Breast epithelium (tissue), 4 donors: ENCODE measurements around the gene UBAC1. TPM values are rescaled to one million over a fixed set of nuclear protein-coding genes. Genes with fewer than 3 reads are reported as not detected.
"Not testable (repeated sequence)": the region's sequence is repeated elsewhere in the genome, so short reads cannot be mapped to it uniquely, and the experiment has no call there.

Experiments
- DNase-seq, 2 donors: peaks; one replicate each; pipeline ENCODE4 v3.0.0-alpha.2; 2019; ENCODE audit warnings: low spot score in 2 of 2
- H3K27ac ChIP-seq, 2 donors: fragments of 200-600 bp; sonication (generic) in 1 of 2; one replicate each; pipeline ENCODE4 v1.5.1; 2016 to 2019; ENCODE audit warnings: mild to moderate bottlenecking in 1 of 2
- H3K27me3 ChIP-seq, 2 donors: fragments of 200-600 bp; sonication (generic) in 1 of 2; one replicate each; pipeline versions ENCODE4 v1.5.1 to v1.6.0; 2017 to 2019; ENCODE audit warnings: control low read depth in 1 of 2, mild to moderate bottlenecking in 1 of 2
- H3K36me3 ChIP-seq: fragments of 200-600 bp; one replicate; pipeline ENCODE4 v1.5.1; 2019
- H3K4me1 ChIP-seq, 2 donors: fragments of 200-600 bp; sonication (generic); one replicate each; pipeline ENCODE4 v1.5.1; 2016 to 2019; ENCODE audit warnings: control low read depth in 1 of 2
- H3K4me3 ChIP-seq, 3 donors: fragments of 200-600 bp; sonication (generic); 1 replicate in 2 of 3; 2 replicates in 1 of 3; pipeline ENCODE4 v1.5.1; 2016 to 2019; ENCODE audit warnings: mild to moderate bottlenecking in 3 of 3, moderate library complexity in 2 of 3
- H3K9me3 ChIP-seq, 2 donors: fragments of 200-600 bp; sonication (generic) in 1 of 2; one replicate each; pipeline ENCODE4 v1.5.1; 2016 to 2019; ENCODE audit warnings: control low read depth in 1 of 2
- CTCF ChIP-seq, 3 donors: fragments of 450-650 bp; IDR thresholded peaks; one replicate each; pipeline ENCODE4 v1.5.1; 2016 to 2017; ENCODE audit warnings: antibody characterized with exemption in 3 of 3, mild to moderate bottlenecking in 3 of 3, moderate library complexity in 3 of 3
- POLR2A ChIP-seq: fragments of 450-650 bp; IDR thresholded peaks from one replicate; pipeline ENCODE4 v1.6.1; 2016; ENCODE audit warnings: antibody characterized with exemption, mild to moderate bottlenecking, moderate library complexity
- POLR2AphosphoS5 ChIP-seq, 3 donors: sonication (generic); formaldehyde crosslinking; IDR thresholded peaks; one replicate each; pipeline ENCODE4 v1.6.1; 2017; ENCODE audit warnings: antibody characterized with exemption in 3 of 3
- intact Hi-C: fragments of 100-400 bp; cut with DNase I; formaldehyde crosslinking; loops from one replicate; pipeline ENCODE4 v1.15.1; 2023; ENCODE audit warnings: low total_unique reads
- total RNA-seq, 3 donors: library from RNA; depleted of rRNA; stranded (reverse); fragments of >200 nt; gene quantifications; one replicate each; pipeline ENCODE4 v1.1.0, GENCODE V29; 2016

UBAC1 gene
- total RNA-seq, 3 donors from 2014 or later: 39.2 to 53.0 (median 45.6) TPM

- no peaks in the 10 kb centered on the region for H3K4me1 ChIP-seq
- H3K9me3 ChIP-seq: no peaks in the 10 kb centered on the region
- H3K4me3 ChIP-seq: no peak overlapping the region
- no peak overlapping the region for H3K27ac ChIP-seq
- no peaks in the 10 kb centered on the region for H3K27me3 ChIP-seq
- no peak for TF ChIP-seq POLR2A
- TF ChIP-seq POLR2AphosphoS5 (IDR thresholded peaks at IDR 0.05): no peak
- no peak for TF ChIP-seq CTCF (IDR thresholded peaks at IDR 0.05)
- DNase-seq: no peak
- peaks cover 8% of the 10 kb centered on the region for H3K36me3 ChIP-seq
- intact Hi-C loops: no loop called here
Measured at GRCh38 chr9:135944444-135945252, 16.5 kb downstream of the UBAC1 start.

DNA sequence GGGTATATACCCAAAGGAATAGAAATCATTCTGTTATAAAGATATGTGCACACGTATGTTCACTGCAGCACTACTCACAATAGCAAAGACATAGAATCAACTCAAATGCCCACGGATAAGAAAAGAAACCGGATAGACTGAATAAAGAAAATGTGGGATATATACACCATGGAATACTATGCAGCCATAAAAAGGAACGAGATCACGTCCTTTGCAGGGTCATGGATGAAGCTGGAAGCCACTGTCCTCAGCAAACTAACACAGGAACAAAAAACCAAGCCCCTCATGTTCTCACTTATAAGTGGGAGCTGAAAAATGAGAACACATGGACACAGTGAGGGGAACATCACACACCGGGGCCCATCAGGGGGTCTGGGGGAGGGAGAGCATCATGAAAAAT is 17.6 kb downstream of the UBAC1 start:
- H3K4me3 ChIP-seq, intact Hi-C loops, H3K36me3 ChIP-seq: not testable (repeated sequence)

GRCh38 chr9:135941288-135941995 is 19.7 kb downstream of the UBAC1 start:
- H3K36me3 ChIP-seq: peaks cover 13% of the 10 kb centered on the region
- H3K4me1 ChIP-seq: no peaks in the 10 kb centered on the region
- intact Hi-C loops: no loop called here
- no peak for DNase-seq
- TF ChIP-seq POLR2A: no peak
- no peak for TF ChIP-seq POLR2AphosphoS5 (IDR thresholded peaks at IDR 0.05)
- TF ChIP-seq CTCF (IDR thresholded peaks at IDR 0.05): no peak
- no peaks in the 10 kb centered on the region for H3K27me3 ChIP-seq
- H3K4me3 ChIP-seq: no peak overlapping the region
- no peaks in the 10 kb centered on the region for H3K9me3 ChIP-seq
- H3K27ac ChIP-seq: no peak overlapping the region

More for the DNA sequence above, 17.6 kb downstream of the UBAC1 start:
- DNase-seq, H3K4me1 ChIP-seq, H3K9me3 ChIP-seq, H3K27ac ChIP-seq, H3K27me3 ChIP-seq: not testable (repeated sequence)

GRCh38 chr9:135939351-135940265 is 21.6 kb downstream of the UBAC1 start:
- Histone ChIP-seq H3K27me3 (no peaks in the 10 kb centered on the region), H3K36me3 (peaks cover 4% of the 10 kb centered on the region), H3K9me3 (no peaks in the 10 kb centered on the region), H3K4me1 (no peaks in the 10 kb centered on the region), H3K4me3 (no peak overlapping the region), H3K27ac (no peak overlapping the region)
- intact Hi-C loops: loop anchor here (5.0 to 10.0 kb wide), 3 partner anchors 165 to 1657 kb away; no protein-coding TSS in a partner anchor
- no peak for DNase-seq
- TF ChIP-seq POLR2A (no peak), POLR2AphosphoS5 (IDR thresholded peaks at IDR 0.05) (no peak), CTCF (IDR thresholded peaks at IDR 0.05) (no peak)
